Measurements from ENCODE around the gene LRRTM3. TPM values are rescaled to one million over a fixed set of nuclear protein-coding genes. Genes with fewer than 3 reads are reported as not detected.

Gene LRRTM3
- polyA plus RNA-seq, 1 experiment: not detected

DNA sequence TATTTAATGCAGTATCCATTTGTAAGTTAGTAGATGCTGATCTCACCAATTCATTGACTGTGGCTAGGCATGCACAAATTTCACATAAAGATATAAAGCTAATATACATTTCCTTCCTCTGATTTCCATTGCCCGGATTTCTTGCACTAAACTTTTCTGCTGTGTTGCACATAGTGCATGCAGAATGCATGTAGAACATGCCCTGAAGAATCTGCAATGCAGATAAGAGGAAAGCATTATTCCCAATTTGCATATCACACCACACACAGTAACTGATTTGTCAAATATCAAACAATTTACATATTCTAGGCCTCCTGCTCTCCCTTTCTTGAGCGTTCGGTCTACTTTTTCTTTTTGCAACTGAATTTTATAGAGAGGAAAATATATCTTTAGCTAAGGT, 124.2 kb downstream of the LRRTM3 start:
- Histone ChIP-seq H3K27me3 (ENCODE audit: control insufficient read depth, insufficient read depth, low read length) (no peaks in the 10 kb centered on the region), H3K9me3 (ENCODE audit: control insufficient read depth, insufficient read depth, low read length) (no peaks in the 10 kb centered on the region), H3K4me3 (ENCODE audit: low read depth, low read length) (no peak overlapping the region), H3K27ac (ENCODE audit: low read depth, low read length) (no peak overlapping the region)
- no peak for TF ChIP-seq CTCF (IDR thresholded peaks at IDR 0.05; ENCODE audit: low read depth, low read length)
- no peak for DNase-seq (ENCODE audit: low read depth, low spot score)
- ChIA-PET POLR2A (no interaction called here), CTCF (no interaction called here)

DNA sequence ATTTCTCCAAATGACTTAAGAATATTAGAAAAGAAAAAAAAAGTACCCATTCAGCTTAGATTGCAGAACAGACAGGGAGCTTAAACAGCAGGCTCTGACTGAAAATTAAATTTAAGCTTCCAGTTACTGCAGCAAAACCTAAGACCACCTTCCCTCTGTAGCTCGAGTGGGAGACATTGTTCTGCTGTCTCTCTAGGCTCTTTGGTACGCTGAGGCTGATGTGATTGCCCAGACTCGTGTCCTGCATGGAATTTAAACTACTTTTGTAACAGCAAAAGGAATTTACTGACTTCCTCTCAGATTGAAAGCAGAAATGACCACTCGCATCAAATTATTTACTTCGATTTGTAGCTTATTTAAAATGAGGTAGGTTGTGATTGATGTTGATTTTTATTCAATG, 124.6 kb downstream of the LRRTM3 start:
- POLR2A ChIA-PET: no interaction called here
- Histone ChIP-seq H3K9me3 (ENCODE audit: control insufficient read depth, insufficient read depth, low read length) (no peaks in the 10 kb centered on the region), H3K4me3 (ENCODE audit: low read depth, low read length) (no peak overlapping the region), H3K27ac (ENCODE audit: low read depth, low read length) (no peak overlapping the region), H3K27me3 (ENCODE audit: control insufficient read depth, insufficient read depth, low read length) (no peaks in the 10 kb centered on the region)
- TF ChIP-seq CTCF (IDR thresholded peaks at IDR 0.05; ENCODE audit: low read depth, low read length): no peak
- DNase-seq (ENCODE audit: low read depth, low spot score): no peak
- CTCF ChIA-PET: no interaction called here

DNA sequence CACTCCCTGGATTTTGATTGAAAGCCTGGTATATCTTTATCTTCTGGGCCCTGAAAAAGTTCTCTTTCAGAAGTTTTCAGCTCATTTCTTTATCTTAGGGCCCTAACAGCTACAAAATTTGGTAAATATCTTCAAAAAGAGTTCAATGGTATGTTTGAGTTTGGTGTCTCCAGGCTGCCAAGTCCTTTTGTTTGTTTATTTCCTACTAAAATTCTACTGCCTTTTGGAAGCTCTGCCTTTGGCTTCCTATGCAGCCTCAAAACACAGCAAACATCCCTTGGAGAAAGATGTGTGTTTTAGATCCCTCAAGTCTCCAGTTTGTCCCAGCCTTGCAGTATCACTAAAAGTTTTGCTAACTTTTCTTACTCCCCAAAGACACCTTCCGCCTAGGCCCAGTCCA, 146.8 kb downstream of the LRRTM3 start:
- TF ChIP-seq CTCF (IDR thresholded peaks at IDR 0.05; ENCODE audit: low read depth, low read length): no peak
- CTCF ChIA-PET: no interaction called here
- POLR2A ChIA-PET: no interaction called here
- Histone ChIP-seq H3K4me3 (ENCODE audit: low read depth, low read length) (no peak overlapping the region), H3K9me3 (ENCODE audit: control insufficient read depth, insufficient read depth, low read length) (no peaks in the 10 kb centered on the region), H3K27ac (ENCODE audit: low read depth, low read length) (no peak overlapping the region), H3K27me3 (ENCODE audit: control insufficient read depth, insufficient read depth, low read length) (no peaks in the 10 kb centered on the region)
- no peak for DNase-seq (ENCODE audit: low read depth, low spot score)

- Histone ChIP-seq H3K4me3 (ENCODE audit: low read depth, low read length) (no peak overlapping the region), H3K9me3 (ENCODE audit: control insufficient read depth, insufficient read depth, low read length) (no peaks in the 10 kb centered on the region), H3K27me3 (ENCODE audit: control insufficient read depth, insufficient read depth, low read length) (no peaks in the 10 kb centered on the region), H3K27ac (ENCODE audit: low read depth, low read length) (no peak overlapping the region)
- DNase-seq (ENCODE audit: low read depth, low spot score): no peak
- POLR2A ChIA-PET: no interaction called here
- no peak for TF ChIP-seq CTCF (IDR thresholded peaks at IDR 0.05; ENCODE audit: low read depth, low read length)
- CTCF ChIA-PET: interaction anchor here (0.9 kb wide), 1 partner anchor 704 kb away, joined by 3 read pairs; no protein-coding TSS in a partner anchor
These were observed 149.7 kb downstream of the LRRTM3 start for GRCh38 chr10:67075491-67075971.

DNA sequence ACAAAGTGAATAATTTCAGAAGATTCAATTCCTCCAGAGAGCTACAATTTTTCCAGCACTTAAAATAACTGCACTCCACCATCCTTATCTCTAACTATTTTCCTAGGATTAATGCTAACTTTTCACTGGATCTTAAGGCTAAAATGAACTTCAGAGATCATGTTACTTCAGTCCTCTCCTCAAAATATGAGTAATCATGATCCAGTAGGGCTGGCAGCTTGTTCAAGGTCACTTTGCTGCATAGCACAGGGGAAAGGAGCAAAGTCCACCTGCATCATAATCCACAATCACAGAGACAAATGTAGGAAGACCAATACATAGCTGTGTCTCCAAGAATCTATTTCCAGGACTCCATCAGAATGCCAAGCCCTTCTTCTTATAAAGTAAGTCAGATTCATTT, 150.3 kb downstream of the LRRTM3 start:
- no peak overlapping the region for H3K27ac ChIP-seq (ENCODE audit: low read depth, low read length)
- no peak for DNase-seq (ENCODE audit: low read depth, low spot score)

More for the DNA sequence above, 150.3 kb downstream of the LRRTM3 start:
- POLR2A ChIA-PET: no interaction called here
- TF ChIP-seq CTCF (IDR thresholded peaks at IDR 0.05; ENCODE audit: low read depth, low read length): no peak
- no peak overlapping the region for H3K4me3 ChIP-seq (ENCODE audit: low read depth, low read length)
- CTCF ChIA-PET: interaction anchor here (0.9 kb wide), 1 partner anchor 704 kb away, joined by 3 read pairs; no protein-coding TSS in a partner anchor
- H3K9me3 ChIP-seq (ENCODE audit: control insufficient read depth, insufficient read depth, low read length): no peaks in the 10 kb centered on the region
- H3K27me3 ChIP-seq (ENCODE audit: control insufficient read depth, insufficient read depth, low read length): no peaks in the 10 kb centered on the region
